ENCODE results near the gene C5orf46. TPM values are rescaled to one million over a fixed set of nuclear protein-coding genes. Genes with fewer than 3 reads are reported as not detected.

C5orf46 gene
- total RNA-seq, 2 experiments from 2014 or later, result not detected

- intact Hi-C loops (cut with micrococcal nuclease), result no loop called here
- H3K27me3 Mint-ChIP-seq (ENCODE audit: low read depth), result no peaks in the 10 kb centered on the region
- H3K4me1 Mint-ChIP-seq (ENCODE audit: low read depth), result no peaks in the 10 kb centered on the region
- CTCF ChIA-PET, result no interaction called here
- H3K27ac Mint-ChIP-seq, result no peak overlapping the region
- no peak for DNase-seq
- H3K9me3 Mint-ChIP-seq, result no peaks in the 10 kb centered on the region
- no peaks in the 10 kb centered on the region for H3K36me3 Mint-ChIP-seq (ENCODE audit: low read depth)
- H3K4me3 Mint-ChIP-seq, result no peak overlapping the region
Measured at GRCh38 chr5:147918899-147919298, 12.6 kb upstream of the C5orf46 start.

GRCh38 chr5:147918101-147918685 lies 11.9 kb upstream of the C5orf46 start:
- CTCF ChIA-PET, result no interaction called here
- no peak for DNase-seq
- no peaks in the 10 kb centered on the region for H3K4me1 Mint-ChIP-seq (ENCODE audit: low read depth)
- no peak overlapping the region for H3K4me3 Mint-ChIP-seq
- no peaks in the 10 kb centered on the region for H3K9me3 Mint-ChIP-seq
- H3K27me3 Mint-ChIP-seq (ENCODE audit: low read depth), result no peaks in the 10 kb centered on the region
- H3K36me3 Mint-ChIP-seq (ENCODE audit: low read depth), result no peaks in the 10 kb centered on the region
- intact Hi-C loops (cut with micrococcal nuclease), result no loop called here
- no peak overlapping the region for H3K27ac Mint-ChIP-seq

- Mint-ChIP-seq H3K36me3 (ENCODE audit: low read depth) (no peaks in the 10 kb centered on the region), H3K4me3 (no peak overlapping the region), H3K27me3 (ENCODE audit: low read depth) (no peaks in the 10 kb centered on the region), H3K27ac (no peak overlapping the region), H3K4me1 (ENCODE audit: low read depth) (no peaks in the 10 kb centered on the region), H3K9me3 (no peaks in the 10 kb centered on the region)
- CTCF ChIA-PET, result no interaction called here
- intact Hi-C loops (cut with micrococcal nuclease), result no loop called here
- no peak for DNase-seq
Measured at GRCh38 chr5:147913786-147914185, 7.4 kb upstream of the C5orf46 start.

- Mint-ChIP-seq H3K9me3 (no peaks in the 10 kb centered on the region), H3K4me1 (ENCODE audit: low read depth) (no peaks in the 10 kb centered on the region), H3K27me3 (ENCODE audit: low read depth) (no peaks in the 10 kb centered on the region), H3K27ac (no peak overlapping the region), H3K36me3 (ENCODE audit: low read depth) (no peaks in the 10 kb centered on the region), H3K4me3 (no peak overlapping the region)
- intact Hi-C loops (cut with micrococcal nuclease), result no loop called here
- CTCF ChIA-PET, result no interaction called here
- no peak for DNase-seq
Measured at GRCh38 chr5:147912011-147912410, 5.7 kb upstream of the C5orf46 start.

GRCh38 chr5:147911427-147911826 lies 5.1 kb upstream of the C5orf46 start:
- no peak overlapping the region for H3K27ac Mint-ChIP-seq
- H3K9me3 Mint-ChIP-seq, result no peaks in the 10 kb centered on the region
- no peaks in the 10 kb centered on the region for H3K27me3 Mint-ChIP-seq (ENCODE audit: low read depth)
- CTCF ChIA-PET, result no interaction called here
- intact Hi-C loops (cut with micrococcal nuclease), result no loop called here
- DNase-seq, result no peak
- no peaks in the 10 kb centered on the region for H3K36me3 Mint-ChIP-seq (ENCODE audit: low read depth)
- no peaks in the 10 kb centered on the region for H3K4me1 Mint-ChIP-seq (ENCODE audit: low read depth)
- H3K4me3 Mint-ChIP-seq, result no peak overlapping the region

- CTCF ChIA-PET, result interaction anchor here (0.6 kb wide), 1 partner anchor 378 kb away, joined by 4 read pairs; no protein-coding TSS in a partner anchor
- intact Hi-C loops (cut with micrococcal nuclease), result no loop called here
- Mint-ChIP-seq H3K9me3 (no peaks in the 10 kb centered on the region), H3K4me1 (ENCODE audit: low read depth) (no peaks in the 10 kb centered on the region), H3K4me3 (no peak overlapping the region), H3K27ac (no peak overlapping the region), H3K27me3 (ENCODE audit: low read depth) (no peaks in the 10 kb centered on the region), H3K36me3 (ENCODE audit: low read depth) (no peaks in the 10 kb centered on the region)
- DNase-seq, result no peak
Measured at GRCh38 chr5:147904110-147904509, 2.2 kb downstream of the C5orf46 start.

GRCh38 chr5:147902609-147903115 lies 3.7 kb downstream of the C5orf46 start:
- H3K27ac Mint-ChIP-seq, result no peak overlapping the region
- no peak overlapping the region for H3K4me3 Mint-ChIP-seq
- no peaks in the 10 kb centered on the region for H3K4me1 Mint-ChIP-seq (ENCODE audit: low read depth)
- intact Hi-C loops (cut with micrococcal nuclease), result no loop called here
- CTCF ChIA-PET, result interaction anchor here (0.6 kb wide), 1 partner anchor 31 kb away, joined by 4 read pairs; no protein-coding TSS in a partner anchor
- no peak for DNase-seq
- H3K36me3 Mint-ChIP-seq (ENCODE audit: low read depth), result no peaks in the 10 kb centered on the region
- no peaks in the 10 kb centered on the region for H3K27me3 Mint-ChIP-seq (ENCODE audit: low read depth)
- H3K9me3 Mint-ChIP-seq, result no peaks in the 10 kb centered on the region

- Mint-ChIP-seq H3K27me3 (ENCODE audit: low read depth) (no peaks in the 10 kb centered on the region), H3K27ac (no peak overlapping the region), H3K36me3 (ENCODE audit: low read depth) (no peaks in the 10 kb centered on the region), H3K4me1 (ENCODE audit: low read depth) (no peaks in the 10 kb centered on the region), H3K9me3 (no peaks in the 10 kb centered on the region), H3K4me3 (no peak overlapping the region)
- no peak for DNase-seq
- intact Hi-C loops (cut with micrococcal nuclease), result no loop called here
- CTCF ChIA-PET, result interaction anchor here (0.7 kb wide), 1 partner anchor 219 kb away, joined by 7 read pairs; no protein-coding TSS in a partner anchor
Measured at GRCh38 chr5:147901599-147902039, 4.7 kb downstream of the C5orf46 start.

- no peak overlapping the region for H3K4me3 Mint-ChIP-seq
- H3K36me3 Mint-ChIP-seq (ENCODE audit: low read depth), result no peaks in the 10 kb centered on the region
- no peak overlapping the region for H3K27ac Mint-ChIP-seq
- no peaks in the 10 kb centered on the region for H3K9me3 Mint-ChIP-seq
- no peaks in the 10 kb centered on the region for H3K27me3 Mint-ChIP-seq (ENCODE audit: low read depth)
- CTCF ChIA-PET, result no interaction called here
- no peaks in the 10 kb centered on the region for H3K4me1 Mint-ChIP-seq (ENCODE audit: low read depth)
- no peak for DNase-seq
- intact Hi-C loops (cut with micrococcal nuclease), result no loop called here
Measured at GRCh38 chr5:147898875-147899401, 7.4 kb downstream of the C5orf46 start.

- H3K4me3 Mint-ChIP-seq, result no peak overlapping the region
- no peak for DNase-seq
- CTCF ChIA-PET, result interaction anchor here (0.5 kb wide), 1 partner anchor 57 kb away, joined by 6 read pairs; no protein-coding TSS in a partner anchor
- intact Hi-C loops (cut with micrococcal nuclease), result no loop called here
- H3K4me1 Mint-ChIP-seq (ENCODE audit: low read depth), result no peaks in the 10 kb centered on the region
- H3K27ac Mint-ChIP-seq, result no peak overlapping the region
- no peaks in the 10 kb centered on the region for H3K27me3 Mint-ChIP-seq (ENCODE audit: low read depth)
- H3K9me3 Mint-ChIP-seq, result no peaks in the 10 kb centered on the region
- H3K36me3 Mint-ChIP-seq (ENCODE audit: low read depth), result no peaks in the 10 kb centered on the region
Measured at GRCh38 chr5:147895864-147896263, 10.5 kb downstream of the C5orf46 start.

GRCh38 chr5:147893820-147894219 lies 12.5 kb downstream of the C5orf46 start:
- no peaks in the 10 kb centered on the region for H3K36me3 Mint-ChIP-seq (ENCODE audit: low read depth)
- CTCF ChIA-PET, result no interaction called here
- no peaks in the 10 kb centered on the region for H3K27me3 Mint-ChIP-seq (ENCODE audit: low read depth)
- H3K4me3 Mint-ChIP-seq, result no peak overlapping the region
- intact Hi-C loops (cut with micrococcal nuclease), result no loop called here
- no peak for DNase-seq
- H3K9me3 Mint-ChIP-seq, result no peaks in the 10 kb centered on the region
- no peak overlapping the region for H3K27ac Mint-ChIP-seq
- H3K4me1 Mint-ChIP-seq (ENCODE audit: low read depth), result no peaks in the 10 kb centered on the region

- Mint-ChIP-seq H3K9me3 (no peaks in the 10 kb centered on the region), H3K36me3 (ENCODE audit: low read depth) (no peaks in the 10 kb centered on the region), H3K27me3 (ENCODE audit: low read depth) (no peaks in the 10 kb centered on the region), H3K4me1 (ENCODE audit: low read depth) (no peaks in the 10 kb centered on the region), H3K27ac (no peak overlapping the region), H3K4me3 (no peak overlapping the region)
- CTCF ChIA-PET, result no interaction called here
- DNase-seq, result no peak
- intact Hi-C loops (cut with micrococcal nuclease), result no loop called here
Measured at GRCh38 chr5:147892696-147893296, 13.5 kb downstream of the C5orf46 start.

- Mint-ChIP-seq H3K4me3 (no peak overlapping the region), H3K27ac (no peak overlapping the region), H3K9me3 (no peaks in the 10 kb centered on the region), H3K4me1 (ENCODE audit: low read depth) (no peaks in the 10 kb centered on the region), H3K36me3 (ENCODE audit: low read depth) (no peaks in the 10 kb centered on the region), H3K27me3 (ENCODE audit: low read depth) (peaks cover 8% of the 10 kb centered on the region)
- intact Hi-C loops (cut with micrococcal nuclease), result loop anchor here (1.0 to 5.0 kb wide), 2 partner anchors 47 to 234 kb away; no protein-coding TSS in a partner anchor
- DNase-seq, result no peak
- CTCF ChIA-PET, result no interaction called here
Measured at GRCh38 chr5:147887930-147888329, 18.4 kb downstream of the C5orf46 start.

Data from activated naive CD4-positive, alpha-beta T cell treated with anti-CD3 and anti-CD28 coated beads for 36 hours (primary cell).